GM23338 (cell line): ENCODE results near the gene NME4. TPM values are rescaled to one million over a fixed set of nuclear protein-coding genes. Genes with fewer than 3 reads are reported as not detected.

Source experiments
- ATAC-seq: fragments of 200-7000 bp; cut with Tn5 transposase; 3 replicates; pipeline ENCODE4 v1.9.1; 2020
- DNase-seq: peaks from one replicate; pipeline ENCODE4 v3.0.0-alpha.2; 2015; ENCODE audit warnings: low spot score
- H2AFZ ChIP-seq: fragments of 200-600 bp; sonication (generic); 2 replicates; pipeline ENCODE4 v1.8.0; 2016; ENCODE audit warnings: antibody characterized with exemption, mild to moderate bottlenecking, moderate library complexity
- H3F3A ChIP-seq: fragments of 200-600 bp; sonication (generic); replicated peaks from 2 replicates; pipeline ENCODE4 v1.8.0; 2017; ENCODE audit warnings: antibody characterized with exemption, mixed run types, low read depth
- H3K27ac ChIP-seq: fragments of 200-600 bp; sonication (generic); 2 replicates; pipeline ENCODE4 v1.6.1; 2016; ENCODE audit warnings: low read depth
- H3K27me3 ChIP-seq: fragments of 200-600 bp; sonication (generic); 2 replicates; pipeline ENCODE4 v1.8.0; 2016; ENCODE audit warnings: mild to moderate bottlenecking, mixed run types, moderate library complexity; ENCODE audit not compliant: insufficient read depth
- H3K36me3 ChIP-seq: fragments of 200-600 bp; sonication (generic); 2 replicates; pipeline ENCODE4 v1.8.0; 2016; ENCODE audit warnings: mild to moderate bottlenecking; ENCODE audit not compliant: insufficient read depth
- H3K4me1 ChIP-seq: fragments of 200-600 bp; sonication (generic); 2 replicates; pipeline ENCODE4 v1.8.0; 2016; ENCODE audit warnings: mild to moderate bottlenecking, moderate library complexity; ENCODE audit not compliant: insufficient read depth
- H3K4me2 ChIP-seq: fragments of 200-600 bp; sonication (generic); 2 replicates; pipeline ENCODE4 v1.7.1; 2017; ENCODE audit warnings: mixed run types
- H3K4me3 ChIP-seq: fragments of 200-600 bp; sonication (generic); 2 replicates; pipeline ENCODE4 v1.6.1; 2016; ENCODE audit warnings: mixed run types
- H3K79me2 ChIP-seq: fragments of 200-600 bp; sonication (generic); replicated peaks from 2 replicates; pipeline ENCODE4 v1.8.0; 2017; ENCODE audit warnings: mild to moderate bottlenecking; ENCODE audit not compliant: insufficient read depth
- H3K9me2 ChIP-seq: fragments of 200-600 bp; sonication (generic); 2 replicates; pipeline ENCODE4 v1.8.0; 2017; ENCODE audit not compliant: insufficient read depth
- H4K20me1 ChIP-seq: fragments of 200-600 bp; sonication (generic); replicated peaks from 2 replicates; pipeline ENCODE4 v1.8.0; 2017; ENCODE audit warnings: mild to moderate bottlenecking; ENCODE audit not compliant: insufficient read depth
- H3K27ac Mint-ChIP-seq: 2 replicates; pipeline ENCODE4 v1.8.0; 2020; ENCODE audit warnings: inconsistent platforms, mild to moderate bottlenecking, moderate library complexity, mixed read lengths
- H3K27me3 Mint-ChIP-seq: 3 replicates; pipeline ENCODE4 v1.8.0; 2022; ENCODE audit warnings: low read depth, mild to moderate bottlenecking, moderate library complexity, mixed read lengths, inconsistent platforms; ENCODE audit not compliant: insufficient read depth, poor library complexity
- H3K36me3 Mint-ChIP-seq: 3 replicates; pipeline ENCODE4 v1.8.0; 2021; ENCODE audit warnings: low read depth, mild to moderate bottlenecking, inconsistent platforms, moderate library complexity, mixed read lengths
- H3K4me1 Mint-ChIP-seq: 3 replicates; pipeline ENCODE4 v1.8.0; 2020; ENCODE audit warnings: mild to moderate bottlenecking, inconsistent platforms, mixed read lengths
- H3K4me3 Mint-ChIP-seq: 3 replicates; pipeline ENCODE4 v1.8.0; 2021; ENCODE audit warnings: moderate library complexity, mild to moderate bottlenecking, inconsistent platforms, mixed read lengths
- H3K9me3 Mint-ChIP-seq: 3 replicates; pipeline ENCODE4 v1.8.0; 2020; ENCODE audit warnings: moderate library complexity, mild to moderate bottlenecking, inconsistent platforms, mixed read lengths
- CREB1 ChIP-seq: fragments of 250-450 bp; sonication (Bioruptor Pico); IDR thresholded peaks from 2 replicates; pipeline ENCODE4 v1.5.0; 2020; ENCODE audit warnings: low read depth, mild to moderate bottlenecking, moderate library complexity
- EZH2 ChIP-seq: fragments of 200-600 bp; sonication (generic); IDR thresholded peaks from one replicate; pipeline ENCODE4 v1.8.0; 2017; ENCODE audit warnings: antibody characterized with exemption, mild to moderate bottlenecking, low read depth; ENCODE audit not compliant: unreplicated experiment
- EZH2phosphoT487 ChIP-seq: fragments of 200-600 bp; sonication (generic); IDR thresholded peaks from one replicate; pipeline ENCODE4 v1.8.1; 2018; ENCODE audit warnings: antibody characterized with exemption; ENCODE audit not compliant: unreplicated experiment
- JUNB ChIP-seq: IDR thresholded peaks from one replicate; pipeline ENCODE4 v1.6.1; 2016; ENCODE audit warnings: antibody characterized with exemption; ENCODE audit not compliant: unreplicated experiment
- NANOG ChIP-seq: IDR thresholded peaks from 2 replicates; pipeline ENCODE4 v1.6.1; 2016; ENCODE audit warnings: antibody characterized with exemption, borderline replicate concordance
- POLR2AphosphoS5 ChIP-seq: IDR thresholded peaks from 2 replicates; pipeline ENCODE4 v1.6.1; 2016; ENCODE audit warnings: antibody characterized with exemption, low read depth
- REST ChIP-seq: IDR thresholded peaks from one replicate; pipeline ENCODE4 v1.6.1; 2018; ENCODE audit warnings: antibody characterized with exemption; ENCODE audit not compliant: unreplicated experiment
- STAT1 ChIP-seq: IDR thresholded peaks from one replicate; pipeline ENCODE4 v1.6.1; 2016; ENCODE audit warnings: antibody characterized with exemption; ENCODE audit not compliant: unreplicated experiment
- ZNF114 ChIP-seq: fragments of 250-450 bp; sonication (Bioruptor Pico); IDR thresholded peaks from 2 replicates; pipeline ENCODE4 v1.5.0; 2020; ENCODE audit warnings: mild to moderate bottlenecking, moderate library complexity
- ZNF331 ChIP-seq: fragments of 250-450 bp; sonication (Bioruptor Pico); IDR thresholded peaks from 2 replicates; pipeline ENCODE4 v1.5.0; 2020; ENCODE audit warnings: low read depth, mild to moderate bottlenecking, moderate library complexity
- polyA plus RNA-seq: library from polyadenylated mRNA; unstranded; fragments of >200 nt; fragmentation: Nextera tagmentation; extraction: Ambion mirVana; gene quantifications from 2 replicates; pipeline ENCODE4 v1.2.1, GENCODE V29; 2016
- total RNA-seq: library from RNA; depleted of rRNA; stranded (reverse); fragments of >200 nt; shearing (Covaris generic); gene quantifications from 2 replicates; pipeline ENCODE4 v1.2.3, GENCODE V29; 2014
- TF ChIP-seq, protein P1 (sequence below): fragments of 250-450 bp; sonication (Bioruptor Pico); IDR thresholded peaks from 2 replicates; pipeline ENCODE4 v1.5.0; 2020; ENCODE audit warnings: mild to moderate bottlenecking, moderate library complexity
- TF ChIP-seq, protein P2 (sequence below), 2 experiments: fragments of 200-600 bp in 1 of 2; sonication (generic) in 1 of 2; conservative IDR thresholded peaks; 2 replicates each; pipeline versions ENCODE4 v1.5.1 to v1.6.1; 2016 to 2017; ENCODE audit warnings: antibody characterized with exemption in 2 of 2, low read depth in 2 of 2, mild to moderate bottlenecking in 2 of 2, moderate library complexity in 1 of 2
- TF ChIP-seq, protein P3 (sequence below): IDR thresholded peaks from 2 replicates; pipeline ENCODE4 v1.6.1; 2016; ENCODE audit warnings: antibody characterized with exemption

NME4 gene
- total and polyA plus RNA-seq, 2 experiments from 2014 or later, result 249 to 511 TPM

GRCh38 chr16:442976-443375 is 46.0 kb downstream of the NME4 start (continued):
- no peak for TF ChIP-seq ZNF331 (CRISPR knock-in tag)
- no peak for TF ChIP-seq NANOG
- no peak for TF ChIP-seq CREB1 (CRISPR knock-in tag)
- no peak for TF ChIP-seq EZH2phosphoT487

- Histone ChIP-seq H3K27me3 (no peaks in the 10 kb centered on the region), H3K79me2 (peaks cover 35% of the 10 kb centered on the region), H3K4me2 (no peak overlapping the region), H3K36me3 (no peaks in the 10 kb centered on the region), H3K4me1 (no peaks in the 10 kb centered on the region), H2AFZ (no peak overlapping the region), H3K27ac (no peak overlapping the region), H4K20me1 (peaks cover 3% of the 10 kb centered on the region), H3K9me2 (no peaks in the 10 kb centered on the region), H3F3A (no peaks in the 10 kb centered on the region), H3K4me3 (no peak overlapping the region)
- no peaks in the 10 kb centered on the region for H3K9me3 Mint-ChIP-seq
- no peaks in the 10 kb centered on the region; the same call in 2 of the 3 replicates for H3K36me3 Mint-ChIP-seq
- peaks cover 9% of the 10 kb centered on the region for H3K27me3 Mint-ChIP-seq
- H3K27ac Mint-ChIP-seq, result no peak overlapping the region
- H3K4me3 Mint-ChIP-seq, result no peak overlapping the region
- DNase-seq (no peak), ATAC-seq (no peak)
- 0 out of 3 replicates have a peak, but pooled peaks cover 2% of the 10 kb centered on the region for H3K4me1 Mint-ChIP-seq
- TF ChIP-seq ZNF331 (CRISPR knock-in tag) (no peak), EZH2 (no peak), REST (no peak), JUNB (no peak), CREB1 (CRISPR knock-in tag) (no peak), POLR2AphosphoS5 (no peak), ZNF114 (no peak), EZH2phosphoT487 (no peak), NANOG (no peak), STAT1 (no peak)
- TF ChIP-seq, protein P1, sequence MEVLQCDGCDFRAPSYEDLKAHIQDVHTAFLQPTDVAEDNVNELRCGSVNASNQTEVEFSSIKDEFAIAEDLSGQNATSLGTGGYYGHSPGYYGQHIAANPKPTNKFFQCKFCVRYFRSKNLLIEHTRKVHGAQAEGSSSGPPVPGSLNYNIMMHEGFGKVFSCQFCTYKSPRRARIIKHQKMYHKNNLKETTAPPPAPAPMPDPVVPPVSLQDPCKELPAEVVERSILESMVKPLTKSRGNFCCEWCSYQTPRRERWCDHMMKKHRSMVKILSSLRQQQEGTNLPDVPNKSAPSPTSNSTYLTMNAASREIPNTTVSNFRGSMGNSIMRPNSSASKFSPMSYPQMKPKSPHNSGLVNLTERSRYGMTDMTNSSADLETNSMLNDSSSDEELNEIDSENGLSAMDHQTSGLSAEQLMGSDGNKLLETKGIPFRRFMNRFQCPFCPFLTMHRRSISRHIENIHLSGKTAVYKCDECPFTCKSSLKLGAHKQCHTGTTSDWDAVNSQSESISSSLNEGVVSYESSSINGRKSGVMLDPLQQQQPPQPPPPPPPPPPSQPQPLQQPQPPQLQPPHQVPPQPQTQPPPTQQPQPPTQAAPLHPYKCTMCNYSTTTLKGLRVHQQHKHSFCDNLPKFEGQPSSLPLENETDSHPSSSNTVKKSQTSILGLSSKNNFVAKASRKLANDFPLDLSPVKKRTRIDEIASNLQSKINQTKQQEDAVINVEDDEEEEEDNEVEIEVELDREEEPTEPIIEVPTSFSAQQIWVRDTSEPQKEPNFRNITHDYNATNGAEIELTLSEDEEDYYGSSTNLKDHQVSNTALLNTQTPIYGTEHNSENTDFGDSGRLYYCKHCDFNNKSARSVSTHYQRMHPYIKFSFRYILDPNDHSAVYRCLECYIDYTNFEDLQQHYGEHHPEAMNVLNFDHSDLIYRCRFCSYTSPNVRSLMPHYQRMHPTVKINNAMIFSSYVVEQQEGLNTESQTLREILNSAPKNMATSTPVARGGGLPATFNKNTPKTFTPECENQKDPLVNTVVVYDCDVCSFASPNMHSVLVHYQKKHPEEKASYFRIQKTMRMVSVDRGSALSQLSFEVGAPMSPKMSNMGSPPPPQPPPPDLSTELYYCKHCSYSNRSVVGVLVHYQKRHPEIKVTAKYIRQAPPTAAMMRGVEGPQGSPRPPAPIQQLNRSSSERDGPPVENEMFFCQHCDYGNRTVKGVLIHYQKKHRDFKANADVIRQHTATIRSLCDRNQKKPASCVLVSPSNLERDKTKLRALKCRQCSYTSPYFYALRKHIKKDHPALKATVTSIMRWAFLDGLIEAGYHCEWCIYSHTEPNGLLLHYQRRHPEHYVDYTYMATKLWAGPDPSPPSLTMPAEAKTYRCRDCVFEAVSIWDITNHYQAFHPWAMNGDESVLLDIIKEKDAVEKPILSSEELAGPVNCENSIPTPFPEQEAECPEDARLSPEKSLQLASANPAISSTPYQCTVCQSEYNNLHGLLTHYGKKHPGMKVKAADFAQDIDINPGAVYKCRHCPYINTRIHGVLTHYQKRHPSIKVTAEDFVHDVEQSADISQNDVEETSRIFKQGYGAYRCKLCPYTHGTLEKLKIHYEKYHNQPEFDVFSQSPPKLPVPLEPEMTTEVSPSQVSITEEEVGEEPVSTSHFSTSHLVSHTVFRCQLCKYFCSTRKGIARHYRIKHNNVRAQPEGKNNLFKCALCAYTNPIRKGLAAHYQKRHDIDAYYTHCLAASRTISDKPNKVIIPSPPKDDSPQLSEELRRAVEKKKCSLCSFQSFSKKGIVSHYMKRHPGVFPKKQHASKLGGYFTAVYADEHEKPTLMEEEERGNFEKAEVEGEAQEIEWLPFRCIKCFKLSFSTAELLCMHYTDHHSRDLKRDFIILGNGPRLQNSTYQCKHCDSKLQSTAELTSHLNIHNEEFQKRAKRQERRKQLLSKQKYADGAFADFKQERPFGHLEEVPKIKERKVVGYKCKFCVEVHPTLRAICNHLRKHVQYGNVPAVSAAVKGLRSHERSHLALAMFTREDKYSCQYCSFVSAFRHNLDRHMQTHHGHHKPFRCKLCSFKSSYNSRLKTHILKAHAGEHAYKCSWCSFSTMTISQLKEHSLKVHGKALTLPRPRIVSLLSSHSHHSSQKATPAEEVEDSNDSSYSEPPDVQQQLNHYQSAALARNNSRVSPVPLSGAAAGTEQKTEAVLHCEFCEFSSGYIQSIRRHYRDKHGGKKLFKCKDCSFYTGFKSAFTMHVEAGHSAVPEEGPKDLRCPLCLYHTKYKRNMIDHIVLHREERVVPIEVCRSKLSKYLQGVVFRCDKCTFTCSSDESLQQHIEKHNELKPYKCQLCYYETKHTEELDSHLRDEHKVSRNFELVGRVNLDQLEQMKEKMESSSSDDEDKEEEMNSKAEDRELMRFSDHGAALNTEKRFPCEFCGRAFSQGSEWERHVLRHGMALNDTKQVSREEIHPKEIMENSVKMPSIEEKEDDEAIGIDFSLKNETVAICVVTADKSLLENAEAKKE (CRISPR knock-in tag), result no peak
- TF ChIP-seq, protein P2, sequence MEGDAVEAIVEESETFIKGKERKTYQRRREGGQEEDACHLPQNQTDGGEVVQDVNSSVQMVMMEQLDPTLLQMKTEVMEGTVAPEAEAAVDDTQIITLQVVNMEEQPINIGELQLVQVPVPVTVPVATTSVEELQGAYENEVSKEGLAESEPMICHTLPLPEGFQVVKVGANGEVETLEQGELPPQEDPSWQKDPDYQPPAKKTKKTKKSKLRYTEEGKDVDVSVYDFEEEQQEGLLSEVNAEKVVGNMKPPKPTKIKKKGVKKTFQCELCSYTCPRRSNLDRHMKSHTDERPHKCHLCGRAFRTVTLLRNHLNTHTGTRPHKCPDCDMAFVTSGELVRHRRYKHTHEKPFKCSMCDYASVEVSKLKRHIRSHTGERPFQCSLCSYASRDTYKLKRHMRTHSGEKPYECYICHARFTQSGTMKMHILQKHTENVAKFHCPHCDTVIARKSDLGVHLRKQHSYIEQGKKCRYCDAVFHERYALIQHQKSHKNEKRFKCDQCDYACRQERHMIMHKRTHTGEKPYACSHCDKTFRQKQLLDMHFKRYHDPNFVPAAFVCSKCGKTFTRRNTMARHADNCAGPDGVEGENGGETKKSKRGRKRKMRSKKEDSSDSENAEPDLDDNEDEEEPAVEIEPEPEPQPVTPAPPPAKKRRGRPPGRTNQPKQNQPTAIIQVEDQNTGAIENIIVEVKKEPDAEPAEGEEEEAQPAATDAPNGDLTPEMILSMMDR (conservative IDR thresholded peaks at IDR 0.05; ENCODE audit: low read depth in 2 of 2), result no peak
- TF ChIP-seq, protein P3, sequence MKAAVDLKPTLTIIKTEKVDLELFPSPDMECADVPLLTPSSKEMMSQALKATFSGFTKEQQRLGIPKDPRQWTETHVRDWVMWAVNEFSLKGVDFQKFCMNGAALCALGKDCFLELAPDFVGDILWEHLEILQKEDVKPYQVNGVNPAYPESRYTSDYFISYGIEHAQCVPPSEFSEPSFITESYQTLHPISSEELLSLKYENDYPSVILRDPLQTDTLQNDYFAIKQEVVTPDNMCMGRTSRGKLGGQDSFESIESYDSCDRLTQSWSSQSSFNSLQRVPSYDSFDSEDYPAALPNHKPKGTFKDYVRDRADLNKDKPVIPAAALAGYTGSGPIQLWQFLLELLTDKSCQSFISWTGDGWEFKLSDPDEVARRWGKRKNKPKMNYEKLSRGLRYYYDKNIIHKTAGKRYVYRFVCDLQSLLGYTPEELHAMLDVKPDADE, result no peak
These were observed 47.0 kb downstream of the NME4 start for GRCh38 chr16:444027-444426.
